Caco-2 (cell line): ENCODE data around the gene UTS2R. TPM values are rescaled to one million over a fixed set of nuclear protein-coding genes. Genes with fewer than 3 reads are reported as not detected.
"Not testable (repeated sequence)": the region's sequence is repeated elsewhere in the genome, so short reads cannot be mapped to it uniquely, and the experiment has no call there.

Experiments
- BruUV-seq: library from RNA; stranded (reverse); fragments of 400-500 nt; replicated peaks from 2 replicates; lab custom pipeline; 2021; lab: Mats Ljungman, UMichigan
- CTCF ChIA-PET: fragments of 300-600 bp; sonication (Branson Sonifier 250); formaldehyde crosslinking; loops from one replicate; lab custom pipeline; 2022; ENCODE audit warnings: antibody characterized with exemption; lab: Charles Lee
- POLR2A ChIA-PET: fragments of 300-600 bp; sonication (Branson Sonifier 250); formaldehyde crosslinking; loops from one replicate; lab custom pipeline; 2022; ENCODE audit warnings: antibody characterized with exemption; lab: Charles Lee
- DNase-seq, 2 experiments: peaks; one replicate each; pipeline versions ENCODE4 v3.0.0 to v3.0.0-alpha.2; 2020 to 2022
- H3K27me3 ChIP-seq: replicated peaks from 2 replicates; pipeline ENCODE4 v1.6.0; 2011; ENCODE audit warnings: low read length; ENCODE audit not compliant: control insufficient read depth, insufficient read depth
- H3K36me3 ChIP-seq: 2 replicates; pipeline ENCODE4 v1.5.1; 2011; ENCODE audit warnings: low read length; ENCODE audit not compliant: control insufficient read depth, insufficient read depth
- H3K4me1 ChIP-seq: fragments of 250-450 bp; sonication (Bioruptor Pico); 2 replicates; pipeline ENCODE4 v1.5.1; 2020; ENCODE audit warnings: mild to moderate bottlenecking
- H3K4me3 ChIP-seq: 2 replicates; pipeline ENCODE4 v1.5.1; 2011; ENCODE audit warnings: low read depth, mild to moderate bottlenecking, control low read depth, low read length
- H3K9me3 ChIP-seq: fragments of 250-450 bp; sonication (Bioruptor Pico); 2 replicates; pipeline ENCODE4 v1.5.1; 2020; ENCODE audit warnings: mild to moderate bottlenecking, moderate library complexity
- H3K27ac Mint-ChIP-seq: one replicate; pipeline ENCODE4 v1.8.0; 2022; ENCODE audit warnings: mixed read lengths; ENCODE audit not compliant: unreplicated experiment
- H3K27me3 Mint-ChIP-seq: one replicate; pipeline ENCODE4 v1.8.0; 2022; ENCODE audit warnings: mixed read lengths; ENCODE audit not compliant: insufficient read depth, unreplicated experiment
- H3K36me3 Mint-ChIP-seq: one replicate; pipeline ENCODE4 v1.8.0; 2022; ENCODE audit warnings: mild to moderate bottlenecking, mixed read lengths; ENCODE audit not compliant: insufficient read depth, unreplicated experiment
- H3K4me1 Mint-ChIP-seq: one replicate; pipeline ENCODE4 v1.8.0; 2022; ENCODE audit warnings: low read depth, mixed read lengths; ENCODE audit not compliant: unreplicated experiment
- H3K4me3 Mint-ChIP-seq: one replicate; pipeline ENCODE4 v1.8.0; 2022; ENCODE audit warnings: mild to moderate bottlenecking, moderate library complexity, mixed read lengths; ENCODE audit not compliant: unreplicated experiment
- H3K9me3 Mint-ChIP-seq: one replicate; pipeline ENCODE4 v1.8.0; 2022; ENCODE audit warnings: mixed read lengths; ENCODE audit not compliant: unreplicated experiment
- intact Hi-C: fragments of 100-400 bp; cut with micrococcal nuclease; formaldehyde crosslinking; loops from one replicate; pipeline ENCODE4 v1.10.0; 2022; ENCODE audit not compliant: unreplicated experiment
- total RNA-seq: library from RNA; stranded (reverse); gene quantifications from 2 replicates; pipeline ENCODE4 v1.2.3, GENCODE V29; 2022
- TF ChIP-seq, protein P1 (sequence below), 2 experiments: fragments of 200-600 bp in 1 of 2; IDR thresholded peaks; 1 replicate in 1 of 2; 2 replicates in 1 of 2; pipeline versions ENCODE4 v1.5.1 to v1.8.0; 2011 to 2022; ENCODE audit warnings: antibody characterized with exemption in 1 of 2, control low read depth in 1 of 2, inconsistent platforms in 1 of 2, low read depth in 1 of 2, low read length in 1 of 2, mild to moderate bottlenecking in 1 of 2, moderate library complexity in 1 of 2; ENCODE audit not compliant: insufficient read depth in 1 of 2, severe bottlenecking in 1 of 2, unreplicated experiment in 1 of 2

UTS2R gene
- total RNA-seq, 1 experiment from 2014 or later = 0.66 TPM

GRCh38 chr17:82382220-82382932 lies 10.8 kb downstream of the UTS2R start:
- intact Hi-C loops, H3K4me1 ChIP-seq, H3K4me1 Mint-ChIP-seq, H3K36me3 Mint-ChIP-seq, H3K4me3 Mint-ChIP-seq, DNase-seq, CTCF ChIA-PET, H3K9me3 ChIP-seq, BruUV-seq, H3K27ac Mint-ChIP-seq, H3K9me3 Mint-ChIP-seq, H3K36me3 ChIP-seq, H3K4me3 ChIP-seq, H3K27me3 Mint-ChIP-seq, H3K27me3 ChIP-seq: not testable (repeated sequence)
- POLR2A ChIA-PET = interaction anchor here (0.7 kb wide), 1 partner anchor 454 kb away, joined by 10 read pairs; no protein-coding TSS in a partner anchor

DNA sequence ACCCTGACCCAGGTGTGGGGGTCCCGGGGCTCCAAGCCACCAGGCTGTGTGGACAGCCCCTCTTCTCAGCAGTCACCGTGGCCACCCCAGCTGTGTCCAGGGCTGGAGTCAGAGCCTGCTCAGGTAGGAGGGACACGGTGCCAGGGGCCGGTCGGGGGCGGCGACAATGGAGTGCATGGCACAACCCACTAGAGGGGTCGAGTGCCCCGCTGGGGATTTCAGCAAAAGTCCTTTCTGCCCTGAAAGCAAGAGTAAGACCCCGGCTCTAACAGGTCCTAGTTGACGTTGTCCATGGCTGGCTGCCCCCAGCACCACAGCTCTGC lies 11.3 kb downstream of the UTS2R start:
- intact Hi-C loops = no loop called here
- DNase-seq = no peak
- Mint-ChIP-seq H3K27ac (no peak overlapping the region), H3K4me1 (no peaks in the 10 kb centered on the region), H3K36me3 (no peaks in the 10 kb centered on the region), H3K9me3 (no peaks in the 10 kb centered on the region), H3K27me3 (no peaks in the 10 kb centered on the region), H3K4me3 (no peak overlapping the region)
- H3K4me1 ChIP-seq = peaks cover 9% of the 10 kb centered on the region; the same call in 1 of the 2 replicates
- BruUV-seq = no TSS peak
- H3K4me3 ChIP-seq = no peak overlapping the region
- TF ChIP-seq, protein P1, sequence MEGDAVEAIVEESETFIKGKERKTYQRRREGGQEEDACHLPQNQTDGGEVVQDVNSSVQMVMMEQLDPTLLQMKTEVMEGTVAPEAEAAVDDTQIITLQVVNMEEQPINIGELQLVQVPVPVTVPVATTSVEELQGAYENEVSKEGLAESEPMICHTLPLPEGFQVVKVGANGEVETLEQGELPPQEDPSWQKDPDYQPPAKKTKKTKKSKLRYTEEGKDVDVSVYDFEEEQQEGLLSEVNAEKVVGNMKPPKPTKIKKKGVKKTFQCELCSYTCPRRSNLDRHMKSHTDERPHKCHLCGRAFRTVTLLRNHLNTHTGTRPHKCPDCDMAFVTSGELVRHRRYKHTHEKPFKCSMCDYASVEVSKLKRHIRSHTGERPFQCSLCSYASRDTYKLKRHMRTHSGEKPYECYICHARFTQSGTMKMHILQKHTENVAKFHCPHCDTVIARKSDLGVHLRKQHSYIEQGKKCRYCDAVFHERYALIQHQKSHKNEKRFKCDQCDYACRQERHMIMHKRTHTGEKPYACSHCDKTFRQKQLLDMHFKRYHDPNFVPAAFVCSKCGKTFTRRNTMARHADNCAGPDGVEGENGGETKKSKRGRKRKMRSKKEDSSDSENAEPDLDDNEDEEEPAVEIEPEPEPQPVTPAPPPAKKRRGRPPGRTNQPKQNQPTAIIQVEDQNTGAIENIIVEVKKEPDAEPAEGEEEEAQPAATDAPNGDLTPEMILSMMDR (IDR thresholded peaks at IDR 0.05; ENCODE audit: insufficient read depth in 1 of 2, low read depth in 1 of 2, low read length in 1 of 2, severe bottlenecking in 1 of 2, unreplicated experiment in 1 of 2) = no peak
- ChIA-PET POLR2A (no interaction called here), CTCF (no interaction called here)
- no peaks in the 10 kb centered on the region for H3K36me3 ChIP-seq
- no peaks in the 10 kb centered on the region for H3K9me3 ChIP-seq
- no peaks in the 10 kb centered on the region for H3K27me3 ChIP-seq

- Histone ChIP-seq H3K36me3 (no peaks in the 10 kb centered on the region), H3K27me3 (no peaks in the 10 kb centered on the region), H3K4me3 (no peak overlapping the region), H3K4me1 (peaks cover 9% of the 10 kb centered on the region; the same call in 1 of the 2 replicates), H3K9me3 (no peaks in the 10 kb centered on the region)
- intact Hi-C loops = no loop called here
- Mint-ChIP-seq H3K4me3 (no peak overlapping the region), H3K27me3 (no peaks in the 10 kb centered on the region), H3K27ac (no peak overlapping the region), H3K36me3 (no peaks in the 10 kb centered on the region), H3K9me3 (no peaks in the 10 kb centered on the region), H3K4me1 (no peaks in the 10 kb centered on the region)
- DNase-seq = no peak
- TF ChIP-seq, protein P1 (IDR thresholded peaks at IDR 0.05; ENCODE audit: insufficient read depth in 1 of 2, low read depth in 1 of 2, low read length in 1 of 2, severe bottlenecking in 1 of 2, unreplicated experiment in 1 of 2) = no peak
- ChIA-PET CTCF (no interaction called here), POLR2A (no interaction called here)
- no TSS peak for BruUV-seq
These were observed 11.8 kb downstream of the UTS2R start for GRCh38 chr17:82383411-82383810.
